Astrocyte (in vitro differentiated cells and primary cell): ENCODE results near the gene CLCA2. TPM values are rescaled to one million over a fixed set of nuclear protein-coding genes. Genes with fewer than 3 reads are reported as not detected.

ENCODE experiments used
- DNase-seq: peaks from one replicate; pipeline ENCODE4 v3.0.0-alpha.2; 2010; ENCODE audit warnings: low read depth
- FAIRE-seq: peaks from 2 replicates; lab custom pipeline; 2011; peaks lifted over from hg19 to GRCh38; lab: Jason Lieb, UNC
- H2AFZ ChIP-seq: 2 replicates; pipeline ENCODE4 v1.6.0; 2012; ENCODE audit warnings: low read depth, low read length, inconsistent platforms
- H3K27ac ChIP-seq: 2 replicates; pipeline ENCODE4 v1.5.1; 2011; ENCODE audit warnings: low read depth, low read length, inconsistent platforms
- H3K27me3 ChIP-seq: 2 replicates; pipeline ENCODE4 v1.6.0; 2011; ENCODE audit warnings: low read length, inconsistent platforms; ENCODE audit not compliant: insufficient read depth
- H3K36me3 ChIP-seq: 2 replicates; pipeline ENCODE4 v1.5.1; 2011; ENCODE audit warnings: low read length, inconsistent platforms; ENCODE audit not compliant: insufficient read depth
- H3K4me1 ChIP-seq: 2 replicates; pipeline ENCODE4 v1.5.1; 2011; ENCODE audit warnings: low read length, inconsistent platforms; ENCODE audit not compliant: insufficient read depth
- H3K4me2 ChIP-seq: 2 replicates; pipeline ENCODE4 v1.6.0; 2012; ENCODE audit warnings: low read length, inconsistent platforms
- H3K4me3 ChIP-seq: 2 replicates; pipeline ENCODE4 v1.5.1; 2011; ENCODE audit warnings: low read depth, mild to moderate bottlenecking, low read length, inconsistent platforms; ENCODE audit not compliant: insufficient read depth
- H3K79me2 ChIP-seq: 2 replicates; pipeline ENCODE4 v1.6.0; 2012; ENCODE audit warnings: mild to moderate bottlenecking, low read length, inconsistent platforms; ENCODE audit not compliant: insufficient read depth
- H3K9ac ChIP-seq: 2 replicates; pipeline ENCODE4 v1.6.0; 2012; ENCODE audit warnings: mild to moderate bottlenecking, low read length, inconsistent platforms
- H3K9me3 ChIP-seq: 2 replicates; pipeline ENCODE4 v1.5.1; 2012; ENCODE audit warnings: low read depth, mild to moderate bottlenecking, low read length, inconsistent platforms; ENCODE audit not compliant: insufficient read depth
- H4K20me1 ChIP-seq: 2 replicates; pipeline ENCODE4 v1.6.0; 2012; ENCODE audit warnings: low read length, inconsistent platforms; ENCODE audit not compliant: insufficient read depth
- H3K27ac Mint-ChIP-seq: one replicate; pipeline ENCODE4 v1.8.0; 2021; ENCODE audit warnings: mild to moderate bottlenecking, mixed read lengths; ENCODE audit not compliant: unreplicated experiment
- H3K27me3 Mint-ChIP-seq: one replicate; pipeline ENCODE4 v1.8.0; 2021; ENCODE audit warnings: low read depth, mixed read lengths; ENCODE audit not compliant: unreplicated experiment
- H3K36me3 Mint-ChIP-seq: one replicate; pipeline ENCODE4 v1.8.0; 2021; ENCODE audit warnings: low read depth, mixed read lengths; ENCODE audit not compliant: unreplicated experiment
- H3K4me1 Mint-ChIP-seq: one replicate; pipeline ENCODE4 v1.8.0; 2021; ENCODE audit warnings: low read depth, mixed read lengths; ENCODE audit not compliant: unreplicated experiment
- H3K4me3 Mint-ChIP-seq: one replicate; pipeline ENCODE4 v1.8.0; 2021; ENCODE audit warnings: mild to moderate bottlenecking, moderate library complexity, mixed read lengths; ENCODE audit not compliant: unreplicated experiment
- H3K9me3 Mint-ChIP-seq: one replicate; pipeline ENCODE4 v1.8.0; 2021; ENCODE audit warnings: mild to moderate bottlenecking, mixed read lengths; ENCODE audit not compliant: unreplicated experiment
- CTCF ChIP-seq: IDR thresholded peaks from 2 replicates; pipeline ENCODE4 v1.5.1; 2011; ENCODE audit warnings: low read depth, mild to moderate bottlenecking, inconsistent platforms, low read length, moderate library complexity; ENCODE audit not compliant: insufficient read depth
- EZH2 ChIP-seq: IDR thresholded peaks from 2 replicates; pipeline ENCODE4 v1.6.1; 2012; ENCODE audit warnings: mild to moderate bottlenecking, low read length, inconsistent platforms; ENCODE audit not compliant: insufficient read depth
- total RNA-seq: library from RNA; stranded (reverse); gene quantifications from 2 replicates; pipeline ENCODE4 v1.2.1, GENCODE V29; 2021

The CLCA2 gene
- total RNA-seq, 1 donor from 2014 or later, result 0.77 TPM

GRCh38 chr1:86434059-86434458 is 10.1 kb downstream of the CLCA2 start:
- no peaks in the 10 kb centered on the region for H3K4me1 Mint-ChIP-seq
- no peak overlapping the region for H3K4me3 Mint-ChIP-seq
- no peak overlapping the region for H2AFZ ChIP-seq
- H3K9me3 ChIP-seq, result no peaks in the 10 kb centered on the region
- no peaks in the 10 kb centered on the region for H3K9me3 Mint-ChIP-seq
- FAIRE-seq (no peak), DNase-seq (no peak)
- no peak overlapping the region for H3K9ac ChIP-seq
- H3K27ac Mint-ChIP-seq, result no peak overlapping the region
- no peak overlapping the region for H3K4me2 ChIP-seq
- H3K79me2 ChIP-seq, result no peaks in the 10 kb centered on the region
- no peaks in the 10 kb centered on the region for H3K36me3 ChIP-seq
- H3K4me3 ChIP-seq, result no peak overlapping the region
- no peak overlapping the region for H3K27ac ChIP-seq
- H3K27me3 Mint-ChIP-seq, result peaks cover 14% of the 10 kb centered on the region
- H4K20me1 ChIP-seq, result no peaks in the 10 kb centered on the region
- H3K27me3 ChIP-seq, result no peaks in the 10 kb centered on the region
- peaks cover 13% of the 10 kb centered on the region for H3K4me1 ChIP-seq
- H3K36me3 Mint-ChIP-seq, result no peaks in the 10 kb centered on the region
- TF ChIP-seq EZH2 (no peak), CTCF (no peak)

- no peaks in the 10 kb centered on the region for H3K9me3 Mint-ChIP-seq
- no peak overlapping the region for H3K4me2 ChIP-seq
- TF ChIP-seq EZH2 (no peak), CTCF (no peak)
- H3K36me3 Mint-ChIP-seq, result no peaks in the 10 kb centered on the region
- peaks cover 16% of the 10 kb centered on the region for H3K27me3 Mint-ChIP-seq
- no peak overlapping the region for H3K9ac ChIP-seq
- no peak overlapping the region for H3K4me3 ChIP-seq
- H3K27ac ChIP-seq, result no peak overlapping the region
- H3K4me3 Mint-ChIP-seq, result no peak overlapping the region
- no peak overlapping the region for H2AFZ ChIP-seq
- no peaks in the 10 kb centered on the region for H3K36me3 ChIP-seq
- no peaks in the 10 kb centered on the region for H3K4me1 Mint-ChIP-seq
- peaks cover 4% of the 10 kb centered on the region for H3K4me1 ChIP-seq
- no peaks in the 10 kb centered on the region for H3K79me2 ChIP-seq
- no peak for FAIRE-seq
- no peaks in the 10 kb centered on the region for H4K20me1 ChIP-seq
- H3K27ac Mint-ChIP-seq, result no peak overlapping the region
- H3K9me3 ChIP-seq, result no peaks in the 10 kb centered on the region
- DNase-seq, result no peak
- no peaks in the 10 kb centered on the region for H3K27me3 ChIP-seq
These were observed 11.4 kb downstream of the CLCA2 start for GRCh38 chr1:86435327-86435726.

GRCh38 chr1:86436041-86436440 is 12.1 kb downstream of the CLCA2 start:
- Histone ChIP-seq H3K4me3 (no peak overlapping the region), H4K20me1 (no peaks in the 10 kb centered on the region), H3K36me3 (no peaks in the 10 kb centered on the region), H3K79me2 (no peaks in the 10 kb centered on the region), H2AFZ (no peak overlapping the region), H3K27ac (no peak overlapping the region), H3K9ac (no peak overlapping the region), H3K4me2 (no peak overlapping the region), H3K4me1 (no peaks in the 10 kb centered on the region), H3K9me3 (no peaks in the 10 kb centered on the region), H3K27me3 (no peaks in the 10 kb centered on the region)
- H3K4me1 Mint-ChIP-seq, result no peaks in the 10 kb centered on the region
- no peaks in the 10 kb centered on the region for H3K36me3 Mint-ChIP-seq
- no peak overlapping the region for H3K27ac Mint-ChIP-seq
- TF ChIP-seq EZH2 (no peak), CTCF (no peak)
- no peak for DNase-seq
- H3K27me3 Mint-ChIP-seq, result peaks cover 16% of the 10 kb centered on the region
- FAIRE-seq, result no peak
- H3K9me3 Mint-ChIP-seq, result no peaks in the 10 kb centered on the region
- no peak overlapping the region for H3K4me3 Mint-ChIP-seq
